ENCODE results near the gene MESP2. TPM values are rescaled to one million over a fixed set of nuclear protein-coding genes. Genes with fewer than 3 reads are reported as not detected.

The MESP2 gene
- total RNA-seq, 1 donor from 2014 or later: 0.19 TPM

DNA sequence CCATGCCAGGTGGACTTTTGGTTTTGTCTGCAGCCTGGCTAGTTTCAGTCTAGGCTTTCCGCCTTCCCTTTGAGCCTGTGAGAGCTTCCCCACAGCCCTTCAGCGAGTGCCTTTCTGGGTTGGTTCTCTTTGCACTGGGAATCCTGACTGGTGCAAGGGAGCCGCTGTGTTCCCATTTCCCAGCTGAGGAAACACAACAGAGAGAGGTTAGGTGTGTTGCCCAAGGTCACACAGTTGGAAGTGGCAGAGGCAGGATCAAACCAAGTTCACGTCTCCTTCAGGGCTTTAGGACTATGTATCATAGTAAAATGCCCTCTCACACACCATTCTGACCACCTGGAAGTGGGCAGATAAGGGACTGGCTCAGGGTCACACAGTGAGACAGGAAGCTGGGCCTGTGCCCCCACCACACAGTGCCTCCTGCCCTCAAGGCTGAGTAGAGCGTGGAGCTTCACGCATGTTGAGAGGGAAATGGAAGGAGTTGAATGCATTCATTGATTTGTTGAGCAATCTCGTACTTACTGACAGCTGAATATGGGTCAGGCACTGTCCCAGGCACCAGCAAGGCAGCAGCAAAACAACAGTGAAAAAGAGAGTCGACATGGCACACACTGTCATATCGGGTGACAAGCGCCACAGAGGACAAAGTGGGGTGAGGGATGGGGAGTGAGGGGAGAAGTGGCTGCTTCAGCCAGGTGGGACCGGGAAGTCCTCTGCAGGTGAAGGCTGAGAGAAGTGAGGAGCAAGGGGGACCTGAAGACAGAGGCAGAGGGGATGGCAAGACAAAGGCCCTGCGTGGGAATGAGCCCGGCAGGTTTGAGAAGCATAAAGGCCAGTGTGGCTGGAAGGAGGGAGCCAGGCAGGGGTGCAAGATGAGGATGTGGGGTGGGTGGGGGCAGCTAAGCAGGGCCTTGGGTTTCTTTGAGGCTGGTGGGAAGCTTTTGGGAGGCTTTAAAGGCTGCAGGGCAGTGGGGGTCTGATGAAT lies 50.8 kb downstream of the MESP2 start:
- intact Hi-C loops (cut with DNase I): no loop called here
- peak; percentile 44 for DNase-seq (ENCODE audit: low spot score)

GRCh38 chr15:89827829-89828228 lies 51.7 kb downstream of the MESP2 start:
- DNase-seq (ENCODE audit: low spot score): peak; percentile 72
- intact Hi-C loops (cut with DNase I): no loop called here

Other genes with a start within 250 kb of the MESP2 start
- gene TICRR, start 200.9 kb upstream of the MESP2 start, total RNA-seq: 0.03 TPM
- 5.8 TPM for gene KIF7, start 120.9 kb upstream of the MESP2 start, total RNA-seq
- 3.9 TPM for gene PLIN1, start 97.0 kb upstream of the MESP2 start, total RNA-seq
- 5.0 TPM for gene PEX11A, start 85.6 kb upstream of the MESP2 start, total RNA-seq
- gene WDR93, start 85.5 kb upstream of the MESP2 start, total RNA-seq: not detected
- gene MESP1, start 25.1 kb upstream of the MESP2 start, total RNA-seq: 0.86 TPM
- 4.3 TPM for gene ANPEP, start 38.5 kb downstream of the MESP2 start, total RNA-seq
- gene AP3S2, start 117.7 kb downstream of the MESP2 start, total RNA-seq: 33.6 TPM
- gene ARPIN, start 136.6 kb downstream of the MESP2 start, total RNA-seq: 14.4 TPM
- gene ZNF710, start 225.0 kb downstream of the MESP2 start, total RNA-seq: 3.9 TPM

Data from cardiac septum (tissue), 1 donor.